CMK (cell line): ENCODE results near the gene FKBP6.
"Not testable (repeated sequence)": the region's sequence is repeated elsewhere in the genome, so short reads cannot be mapped to it uniquely, and the experiment has no call there.

Experiments used
- DNase-seq: peaks from one replicate; pipeline ENCODE4 v3.0.0-alpha.2; 2010; ENCODE audit warnings: low read depth

FKBP6 gene

DNA sequence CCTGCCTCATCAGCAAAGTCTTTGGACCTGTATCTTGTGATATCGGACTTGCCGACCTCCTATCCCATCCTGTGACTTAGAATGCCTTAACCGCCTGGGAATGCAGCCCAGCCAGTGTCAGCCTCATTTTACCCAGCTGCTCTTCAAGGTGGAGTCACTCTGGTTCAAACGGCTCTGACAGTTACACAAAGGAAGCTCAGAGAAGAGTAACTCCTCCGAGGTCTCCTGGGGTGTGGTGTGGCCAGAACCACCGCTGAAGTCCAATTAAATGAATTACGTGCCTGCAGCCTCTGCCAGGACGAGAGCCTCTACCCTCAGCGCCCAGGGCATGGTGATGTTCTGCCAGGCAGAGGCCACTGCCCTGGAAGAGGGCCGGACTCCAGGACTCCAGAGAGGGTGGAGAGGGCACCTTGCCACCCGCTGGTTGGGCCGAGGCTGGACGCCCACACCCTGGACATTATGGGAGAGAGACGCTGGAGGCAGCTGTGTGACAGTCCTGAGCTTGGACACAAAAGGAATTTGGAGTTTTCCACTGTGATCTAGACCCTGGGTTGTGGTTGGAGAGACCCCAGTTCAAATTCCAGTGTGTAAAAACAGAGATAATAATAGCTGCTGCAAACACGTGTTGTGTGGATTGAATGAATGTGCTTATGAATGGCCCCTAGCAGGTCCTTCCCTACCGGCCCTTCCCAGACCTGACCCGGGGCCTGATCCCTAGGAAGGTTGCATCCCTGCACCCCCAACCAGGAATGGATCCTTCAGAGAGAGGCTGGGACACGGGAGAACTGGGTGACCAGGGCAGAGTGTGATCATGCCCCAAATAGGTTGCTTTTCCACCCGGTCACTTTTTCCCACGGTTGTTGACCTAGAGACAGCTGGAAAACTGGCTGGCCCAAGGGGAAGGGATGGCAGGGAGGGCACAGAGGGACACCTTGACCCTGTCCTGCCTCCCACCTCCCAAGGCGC, 67.9 kb downstream of the FKBP6 start:
- DNase-seq = no peak

DNA sequence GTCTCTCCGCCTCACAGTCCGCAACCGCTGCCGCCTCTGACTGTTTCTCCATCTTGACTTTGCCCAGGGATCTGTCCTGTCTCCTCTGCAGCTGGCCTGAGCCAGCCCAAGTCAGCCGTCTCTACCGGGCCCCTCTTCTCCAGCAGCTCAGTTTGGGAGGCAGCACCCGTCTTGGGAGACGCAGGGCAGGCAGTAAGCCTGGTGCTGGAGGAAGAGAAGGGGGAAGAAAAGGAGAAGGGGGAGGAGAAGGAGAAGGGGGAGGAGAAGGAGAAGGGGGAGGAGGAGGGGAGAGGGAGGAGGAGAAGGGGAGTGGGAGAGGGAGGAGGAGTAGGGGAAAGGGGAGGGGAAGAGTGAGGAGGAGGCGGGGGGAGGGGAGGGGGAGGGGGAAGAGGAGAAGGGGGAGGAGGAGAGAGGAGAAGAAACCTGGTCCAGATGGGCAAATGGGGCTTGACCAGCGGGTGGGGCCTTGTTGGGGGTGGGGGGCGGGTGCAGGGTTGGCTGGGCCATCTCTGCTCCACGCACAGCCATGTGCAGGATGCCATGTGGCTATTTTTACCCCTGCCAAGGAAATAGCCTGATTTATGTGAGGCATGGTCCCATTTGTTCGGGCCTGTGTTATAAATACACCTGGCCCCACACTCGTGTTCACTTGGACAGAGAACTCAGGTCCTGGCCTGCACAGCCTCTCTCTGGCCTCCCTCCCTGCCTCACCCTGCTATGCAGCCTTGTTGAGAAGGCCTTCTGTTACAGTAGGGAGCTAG, 69.7 kb downstream of the FKBP6 start:
- DNase-seq = no peak

DNA sequence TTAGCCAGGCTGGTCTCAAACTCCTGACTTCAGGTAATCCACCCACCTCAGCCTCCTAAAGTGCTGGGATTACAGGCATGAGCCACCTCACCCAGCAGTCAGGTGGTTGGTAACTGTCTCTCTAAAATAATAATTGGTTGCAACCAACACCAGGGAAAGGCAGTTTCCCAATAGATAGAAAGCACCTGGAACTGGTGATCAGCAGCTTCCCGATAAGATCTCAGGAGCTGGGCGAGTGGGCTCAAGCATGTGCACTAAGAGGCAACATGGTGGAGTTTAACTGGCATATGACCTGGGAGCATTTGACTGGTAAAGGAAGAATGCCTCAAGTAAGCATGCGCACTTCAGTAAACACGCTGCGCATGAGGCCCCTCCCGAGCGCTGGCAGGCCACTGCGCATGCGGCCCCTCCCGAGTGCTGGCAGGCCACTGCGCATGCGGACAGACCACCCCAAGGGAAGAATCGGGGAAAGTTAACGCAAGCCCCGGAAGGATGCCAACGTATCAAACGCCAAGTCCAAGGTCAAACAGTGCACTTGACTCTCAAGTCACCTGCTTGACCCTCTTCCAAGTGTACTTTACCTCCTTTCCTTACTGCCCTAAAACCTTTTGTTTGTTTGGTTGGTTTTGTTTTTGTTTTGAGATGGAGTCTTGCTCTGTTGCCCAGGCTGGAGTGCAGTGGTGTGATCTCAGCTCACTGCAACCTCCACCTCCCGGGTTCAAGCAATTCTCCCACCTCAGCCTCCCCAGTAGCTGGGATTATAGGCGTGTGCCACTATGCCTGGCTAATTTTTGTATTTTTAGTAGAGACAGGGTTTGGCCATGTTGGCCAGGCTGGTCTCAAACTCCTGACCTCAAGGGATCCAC, 71.5 kb downstream of the FKBP6 start:
- DNase-seq = not testable (repeated sequence)

DNA sequence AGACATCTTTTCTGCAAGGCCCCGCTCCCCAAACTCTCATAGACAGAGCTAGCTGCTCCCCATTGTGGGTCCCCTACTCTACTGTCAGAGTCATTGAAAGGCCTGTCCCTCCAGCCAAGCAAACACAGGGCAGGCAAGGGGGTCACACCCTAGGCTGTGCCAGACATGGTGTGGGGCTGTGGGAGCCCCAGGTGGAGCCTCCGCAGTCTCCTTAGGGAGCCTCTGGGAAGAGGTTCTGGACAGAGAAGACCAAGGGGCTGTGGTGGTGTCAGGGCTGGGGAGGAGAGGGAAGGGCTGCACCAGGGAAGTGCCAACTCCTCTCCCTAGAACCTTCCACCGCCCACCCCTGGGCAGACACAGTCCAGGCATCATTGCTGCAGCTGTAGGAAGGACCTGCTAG, 76.9 kb downstream of the FKBP6 start:
- not testable (repeated sequence) for DNase-seq
